IgD-negative memory B cell (primary cell): ENCODE results near the gene BBLN. TPM values are rescaled to one million over a fixed set of nuclear protein-coding genes. Genes with fewer than 3 reads are reported as not detected.
"Not testable (repeated sequence)": the region's sequence is repeated elsewhere in the genome, so short reads cannot be mapped to it uniquely, and the experiment has no call there.

ENCODE experiments used
- H3K27ac Mint-ChIP-seq, 3 donors: one replicate each; pipeline ENCODE4 v1.8.0; 2020 to 2022; ENCODE audit warnings: mild to moderate bottlenecking in 3 of 3, mixed read lengths in 3 of 3, moderate library complexity in 1 of 3
- H3K27me3 Mint-ChIP-seq: one replicate; pipeline ENCODE4 v1.8.0; 2021; ENCODE audit warnings: mixed read lengths
- H3K36me3 Mint-ChIP-seq: one replicate; pipeline ENCODE4 v1.8.0; 2020; ENCODE audit warnings: mild to moderate bottlenecking, mixed read lengths
- H3K4me1 Mint-ChIP-seq, 3 donors: one replicate each; pipeline ENCODE4 v1.8.0; 2020 to 2022; ENCODE audit warnings: mixed read lengths in 3 of 3, mild to moderate bottlenecking in 1 of 3
- H3K4me3 Mint-ChIP-seq, 4 donors: one replicate each; pipeline ENCODE4 v1.8.0; 2020 to 2022; ENCODE audit warnings: mild to moderate bottlenecking in 4 of 4, mixed read lengths in 4 of 4, moderate library complexity in 3 of 4
- H3K9me3 Mint-ChIP-seq, 3 donors: one replicate each; pipeline ENCODE4 v1.8.0; 2020 to 2021; ENCODE audit warnings: mixed read lengths in 3 of 3, mild to moderate bottlenecking in 1 of 3
- polyA plus RNA-seq: library from polyadenylated mRNA; unstranded; fragments of 300-500 nt; fragmentation: Illumina TruSeq; gene quantifications from one replicate; pipeline ENCODE4 v1.2.3, GENCODE V29; 2021

Gene BBLN
- polyA plus RNA-seq, 1 donor from 2014 or later = 145 TPM

- no peak overlapping the region for H3K27ac Mint-ChIP-seq
- peaks cover 17 to 19% (median 18%) of the 10 kb centered on the region in 3 donors for H3K4me1 Mint-ChIP-seq
- H3K36me3 Mint-ChIP-seq = no peaks in the 10 kb centered on the region
- H3K27me3 Mint-ChIP-seq = no peaks in the 10 kb centered on the region
- no peak overlapping the region for H3K4me3 Mint-ChIP-seq
- no peaks in the 10 kb centered on the region for H3K9me3 Mint-ChIP-seq
These were observed 39.2 kb upstream of the BBLN start for GRCh38 chr9:128120741-128121465.

GRCh38 chr9:128121466-128121810 is 38.6 kb upstream of the BBLN start:
- no peaks in the 10 kb centered on the region for H3K27me3 Mint-ChIP-seq
- H3K27ac Mint-ChIP-seq = no peak overlapping the region
- H3K4me1 Mint-ChIP-seq = peaks cover 20 to 22% (median 21%) of the 10 kb centered on the region in 3 donors
- no peak overlapping the region for H3K4me3 Mint-ChIP-seq
- H3K36me3 Mint-ChIP-seq = no peaks in the 10 kb centered on the region
- H3K9me3 Mint-ChIP-seq = no peaks in the 10 kb centered on the region

- H3K27me3 Mint-ChIP-seq = no peaks in the 10 kb centered on the region
- H3K9me3 Mint-ChIP-seq = no peaks in the 10 kb centered on the region
- no peak overlapping the region for H3K4me3 Mint-ChIP-seq
- no peaks in the 10 kb centered on the region for H3K36me3 Mint-ChIP-seq
- H3K27ac Mint-ChIP-seq = no peak overlapping the region
- peaks cover 20 to 22% (median 21%) of the 10 kb centered on the region in 3 donors for H3K4me1 Mint-ChIP-seq
These were observed 37.9 kb upstream of the BBLN start for GRCh38 chr9:128121924-128122808.

DNA sequence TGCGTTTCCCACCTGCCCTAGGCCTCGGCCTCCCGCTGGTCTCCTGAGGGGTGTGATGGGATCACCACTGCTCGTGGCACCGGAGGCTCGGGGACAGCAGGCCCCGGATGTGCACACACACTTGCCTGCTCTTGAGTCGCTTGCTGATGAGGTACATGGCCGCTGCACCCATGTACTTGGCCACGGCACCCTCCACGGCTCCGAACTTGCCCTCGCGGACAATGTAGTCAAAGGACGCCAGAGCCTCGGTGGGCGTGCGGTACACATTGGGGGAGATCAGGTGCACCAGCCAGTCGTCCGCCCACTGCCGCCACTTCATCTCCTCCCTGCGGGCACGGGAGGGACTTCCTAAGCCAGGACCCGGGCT is 37.3 kb upstream of the BBLN start:
- Mint-ChIP-seq H3K27me3 (no peaks in the 10 kb centered on the region), H3K4me1 (peaks cover 17 to 19% (median 18%) of the 10 kb centered on the region in 3 donors), H3K9me3 (no peaks in the 10 kb centered on the region), H3K4me3 (peak overlapping the region in 1 of 4 donors; percentile 49), H3K36me3 (no peaks in the 10 kb centered on the region), H3K27ac (no peak overlapping the region)

GRCh38 chr9:128123451-128124080 is 36.5 kb upstream of the BBLN start:
- H3K27ac Mint-ChIP-seq = no peak overlapping the region
- peaks cover 17 to 23% (median 18%) of the 10 kb centered on the region in 3 donors for H3K4me1 Mint-ChIP-seq
- no peaks in the 10 kb centered on the region for H3K27me3 Mint-ChIP-seq
- H3K36me3 Mint-ChIP-seq = no peaks in the 10 kb centered on the region
- H3K4me3 Mint-ChIP-seq = peak overlapping the region in 1 of 4 donors; percentile 27
- no peaks in the 10 kb centered on the region for H3K9me3 Mint-ChIP-seq

DNA sequence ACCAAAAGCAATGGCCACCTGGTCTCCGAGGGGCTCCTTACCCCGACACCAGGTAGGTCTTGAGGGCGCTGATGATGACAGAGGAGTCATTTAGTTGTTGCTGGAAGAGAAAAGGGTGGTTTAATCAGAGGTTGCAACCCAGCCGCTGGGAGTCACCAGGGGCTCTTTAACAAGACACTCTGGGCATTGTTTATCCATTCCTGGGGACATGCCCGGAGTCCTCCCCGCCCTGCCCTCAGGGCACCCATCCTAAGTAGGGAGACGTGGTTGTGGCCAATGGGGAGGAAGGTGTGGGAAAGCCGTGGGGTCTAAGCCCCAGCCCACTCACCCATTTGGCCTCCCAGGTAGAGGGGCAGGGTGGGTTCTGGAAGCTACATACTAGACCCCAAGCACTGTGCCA is 35.6 kb upstream of the BBLN start:
- Mint-ChIP-seq H3K27me3 (no peaks in the 10 kb centered on the region), H3K4me1 (peaks cover 21 to 29% (median 22%) of the 10 kb centered on the region in 3 donors), H3K9me3 (no peaks in the 10 kb centered on the region), H3K4me3 (peak overlapping the region in 3 of 4 donors; percentile 26 to 91 (median 83)), H3K36me3 (no peaks in the 10 kb centered on the region), H3K27ac (peak overlapping the region in 2 of 3 donors; percentile 63 to 100)

DNA sequence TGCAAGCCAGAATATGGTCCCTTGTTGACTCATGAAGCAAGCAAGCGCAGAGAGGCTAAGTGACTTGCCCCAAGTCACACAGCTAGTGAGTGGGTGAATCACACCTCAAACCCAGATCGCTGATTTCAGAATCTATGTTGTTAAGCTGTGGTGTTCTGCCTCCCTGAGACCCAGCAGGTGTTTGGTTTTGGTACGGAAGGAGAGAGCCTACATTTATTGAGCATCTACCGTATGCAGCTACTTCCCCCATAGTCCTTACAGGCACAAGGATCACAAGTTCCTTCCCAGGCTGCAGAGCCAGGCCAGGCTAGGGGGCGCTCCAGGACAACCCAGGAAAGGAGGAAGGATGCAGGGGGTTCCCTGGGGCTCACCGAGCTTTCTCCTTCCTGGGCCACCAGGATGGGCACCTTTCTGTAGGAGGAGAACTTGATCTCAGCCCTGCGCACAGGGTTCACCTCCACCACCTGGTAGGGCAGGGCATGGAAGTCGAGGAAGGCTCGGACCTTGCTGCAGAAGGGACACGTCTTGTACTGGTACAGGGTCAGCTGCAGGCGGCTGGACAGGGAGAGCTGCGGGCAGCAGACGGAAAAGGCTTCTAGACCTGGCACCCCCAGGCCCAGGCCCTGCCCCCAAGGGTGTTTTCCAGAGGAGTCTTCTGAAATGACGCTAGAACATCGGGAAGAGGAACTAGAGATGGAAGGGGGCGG is 35.0 kb upstream of the BBLN start:
- Mint-ChIP-seq H3K4me1 (peaks cover 23 to 30% (median 24%) of the 10 kb centered on the region in 3 donors), H3K9me3 (no peaks in the 10 kb centered on the region), H3K27ac (peak overlapping the region in 2 of 3 donors; percentile 63 to 100), H3K27me3 (no peaks in the 10 kb centered on the region), H3K36me3 (no peaks in the 10 kb centered on the region), H3K4me3 (peak overlapping the region; percentile 81 to 93 (median 87))

DNA sequence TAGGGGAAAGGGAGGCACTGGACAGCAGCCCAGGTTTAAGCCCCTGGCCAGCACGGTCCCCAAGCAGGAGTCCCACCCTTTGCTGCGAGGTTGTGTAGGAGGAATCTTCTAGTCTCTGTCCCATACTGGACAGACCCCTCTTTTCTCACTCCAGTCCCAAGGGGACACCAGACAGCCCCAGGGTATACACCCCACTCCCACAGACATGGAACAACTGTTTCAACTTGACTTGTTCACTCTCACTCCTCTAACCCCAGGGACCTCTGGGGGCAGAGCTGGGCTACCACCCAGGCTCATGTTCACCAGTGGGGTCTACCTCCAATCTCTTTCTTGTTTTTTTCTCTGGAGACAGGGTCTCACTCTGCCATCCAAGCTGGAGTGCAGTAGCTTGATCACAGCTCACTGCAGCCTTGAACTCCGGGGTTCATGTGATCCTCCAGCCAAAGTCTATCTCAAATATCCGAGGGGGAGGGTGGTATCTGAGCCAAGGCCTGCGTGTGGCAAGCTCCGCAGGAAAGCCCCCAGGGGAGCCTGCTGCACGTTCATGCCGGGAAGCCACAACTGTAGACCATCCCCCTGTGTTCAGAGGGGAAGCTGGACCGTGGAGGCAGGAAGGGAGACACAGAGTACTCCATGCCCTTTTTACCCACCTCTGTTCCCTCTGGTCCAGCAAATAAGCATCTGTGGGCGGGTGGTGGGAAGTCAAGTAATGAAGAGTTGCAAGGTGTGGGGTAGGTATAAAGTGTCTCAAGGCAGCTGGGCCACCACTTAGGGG is 34.3 kb upstream of the BBLN start:
- Mint-ChIP-seq H3K36me3 (no peaks in the 10 kb centered on the region), H3K4me1 (peaks cover 23 to 30% (median 24%) of the 10 kb centered on the region in 3 donors), H3K27ac (peak overlapping the region; percentile 85 to 100 (median 86)), H3K4me3 (peak overlapping the region; percentile 83 to 93 (median 92)), H3K9me3 (no peaks in the 10 kb centered on the region), H3K27me3 (no peaks in the 10 kb centered on the region)

DNA sequence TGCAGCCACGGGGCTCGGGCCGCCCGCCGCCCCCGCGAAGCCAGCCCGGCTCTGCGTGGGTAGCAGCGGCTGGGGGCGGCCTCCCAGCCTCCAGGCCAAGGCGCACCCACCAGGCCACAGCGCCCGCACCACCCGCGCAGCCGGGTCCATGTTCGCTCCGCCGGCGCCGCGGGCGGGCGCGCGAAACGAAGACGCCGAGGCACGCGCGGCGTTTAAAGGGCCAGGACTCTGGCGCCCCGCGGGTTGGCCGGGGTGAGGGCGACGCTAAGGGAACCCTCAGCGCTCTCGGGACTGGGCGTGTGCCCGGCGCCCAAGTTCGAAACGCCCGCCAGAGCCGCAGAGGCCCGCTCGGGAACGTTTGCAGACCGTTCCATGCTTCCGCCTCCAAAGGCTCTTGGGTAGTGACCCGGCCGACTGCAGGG is 32.5 kb upstream of the BBLN start, which contains the start of gene PTGES2:
TSS of gene PTGES2 (minus strand) at position 162 of the 422 bp plus-strand sequence. CDS start at position 150, 12 bp downstream.
- Mint-ChIP-seq H3K4me1 (peaks cover 23 to 30% (median 24%) of the 10 kb centered on the region in 3 donors), H3K27ac (peak within 1 kb of the TSS; percentile 100), H3K27me3 (peaks cover 2% of the 10 kb centered on the region), H3K4me3 (peak within 1 kb of the TSS; percentile 98 to 100 (median 99)), H3K36me3 (no peaks in the 10 kb centered on the region), H3K9me3 (no peaks in the 10 kb centered on the region)

- peak overlapping the region; percentile 100 for H3K27ac Mint-ChIP-seq
- peaks cover 23 to 32% (median 24%) of the 10 kb centered on the region in 3 donors for H3K4me1 Mint-ChIP-seq
- H3K4me3 Mint-ChIP-seq = peak overlapping the region; percentile 98 to 100 (median 99)
- H3K27me3 Mint-ChIP-seq = peaks cover 4% of the 10 kb centered on the region
- H3K9me3 Mint-ChIP-seq = no peaks in the 10 kb centered on the region
- H3K36me3 Mint-ChIP-seq = no peaks in the 10 kb centered on the region
These were observed 31.9 kb upstream of the BBLN start for GRCh38 chr9:128127990-128128835.

DNA sequence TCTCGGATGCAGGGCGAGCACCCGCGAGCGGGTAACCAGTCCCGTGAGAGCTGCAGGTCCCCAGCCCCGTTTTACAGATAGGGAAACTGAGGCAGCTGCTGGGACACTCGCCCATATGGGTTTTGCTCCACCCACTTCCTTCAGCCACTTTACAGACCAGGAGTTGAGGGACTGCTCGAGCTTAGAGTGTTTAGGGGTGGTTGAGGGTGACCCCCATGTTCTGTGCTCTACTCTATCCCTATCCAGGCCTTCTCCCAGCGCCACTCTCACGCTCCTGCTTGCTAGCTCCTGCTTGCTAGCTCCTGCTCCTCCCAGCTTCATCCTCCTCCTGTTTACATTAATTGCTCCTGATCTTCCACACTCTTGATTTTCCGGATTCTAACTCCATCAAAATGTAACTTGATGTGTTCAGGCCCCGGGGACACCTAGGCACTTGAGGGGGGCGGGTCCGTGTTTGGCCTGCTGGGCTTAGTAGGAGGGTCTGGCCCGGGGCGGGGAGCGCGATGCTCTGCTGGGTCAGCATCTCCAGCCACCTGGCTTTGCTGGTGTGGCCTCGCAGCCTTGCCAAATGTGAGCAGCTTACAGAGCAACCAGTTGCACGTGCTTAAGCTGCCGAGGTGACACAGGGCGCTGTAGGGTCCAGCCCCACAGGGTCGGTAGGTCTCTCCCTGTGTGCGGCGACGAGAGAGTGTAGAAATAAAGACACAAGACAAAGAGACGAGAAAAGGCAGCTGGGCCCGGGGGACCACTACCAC is 31.1 kb upstream of the BBLN start:
- Mint-ChIP-seq H3K27ac (peak overlapping the region; percentile 100), H3K27me3 (peaks cover 4% of the 10 kb centered on the region), H3K36me3 (no peaks in the 10 kb centered on the region), H3K9me3 (no peaks in the 10 kb centered on the region), H3K4me1 (peaks cover 22 to 34% (median 23%) of the 10 kb centered on the region in 3 donors), H3K4me3 (peak overlapping the region; percentile 98 to 100 (median 99))

GRCh38 chr9:128129976-128130590 is 30.0 kb upstream of the BBLN start:
- H3K27me3 Mint-ChIP-seq, H3K36me3 Mint-ChIP-seq, H3K9me3 Mint-ChIP-seq: not testable (repeated sequence)
- Mint-ChIP-seq H3K4me3 (peak overlapping the region; percentile 79 to 100 (median 94)), H3K4me1 (peaks cover 18 to 29% (median 20%) of the 10 kb centered on the region in 3 donors), H3K27ac (peak overlapping the region in 2 of 3 donors; percentile 50 to 100)
